ENCODE measurements around the gene MGRN1. TPM values are rescaled to one million over a fixed set of nuclear protein-coding genes. Genes with fewer than 3 reads are reported as not detected.

The MGRN1 gene
- total RNA-seq, 1 donor from 2014 or later: 124 TPM

DNA sequence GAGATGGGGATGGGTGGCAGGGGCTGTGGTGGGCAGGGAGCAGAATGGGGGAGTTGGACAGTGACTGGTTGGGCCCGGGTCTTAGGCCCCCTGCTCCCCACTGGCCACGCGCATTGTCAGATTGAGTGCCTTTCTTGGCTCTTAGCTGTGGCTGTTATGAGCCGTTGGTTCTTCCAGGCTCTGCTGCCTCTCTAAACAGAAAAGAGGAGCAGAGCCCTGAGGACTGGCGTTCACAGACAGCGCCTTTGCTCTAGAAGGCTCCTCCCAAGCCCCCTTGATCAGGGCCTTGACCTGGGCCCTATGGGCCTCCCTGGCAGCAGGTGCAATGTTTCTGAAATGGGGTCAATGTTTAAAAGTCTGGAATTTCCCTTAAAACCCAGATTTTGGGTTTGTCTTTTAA, 54.0 kb downstream of the MGRN1 start:
- Mint-ChIP-seq H3K27me3 (ENCODE audit: low read depth) (no peaks in the 10 kb centered on the region), H3K4me1 (ENCODE audit: low read depth) (peaks cover 20% of the 10 kb centered on the region), H3K27ac (peak overlapping the region; percentile 61), H3K9me3 (no peaks in the 10 kb centered on the region), H3K36me3 (ENCODE audit: low read depth) (peaks cover 36% of the 10 kb centered on the region), H3K4me3 (ENCODE audit: low read depth) (no peak overlapping the region)
- intact Hi-C loops (cut with micrococcal nuclease): loop anchor here (5.0 kb wide), 1 partner anchor 141 kb away; the partner anchor contains the start of gene CDIP1
- no peak for DNase-seq (ENCODE audit: low spot score)

DNA sequence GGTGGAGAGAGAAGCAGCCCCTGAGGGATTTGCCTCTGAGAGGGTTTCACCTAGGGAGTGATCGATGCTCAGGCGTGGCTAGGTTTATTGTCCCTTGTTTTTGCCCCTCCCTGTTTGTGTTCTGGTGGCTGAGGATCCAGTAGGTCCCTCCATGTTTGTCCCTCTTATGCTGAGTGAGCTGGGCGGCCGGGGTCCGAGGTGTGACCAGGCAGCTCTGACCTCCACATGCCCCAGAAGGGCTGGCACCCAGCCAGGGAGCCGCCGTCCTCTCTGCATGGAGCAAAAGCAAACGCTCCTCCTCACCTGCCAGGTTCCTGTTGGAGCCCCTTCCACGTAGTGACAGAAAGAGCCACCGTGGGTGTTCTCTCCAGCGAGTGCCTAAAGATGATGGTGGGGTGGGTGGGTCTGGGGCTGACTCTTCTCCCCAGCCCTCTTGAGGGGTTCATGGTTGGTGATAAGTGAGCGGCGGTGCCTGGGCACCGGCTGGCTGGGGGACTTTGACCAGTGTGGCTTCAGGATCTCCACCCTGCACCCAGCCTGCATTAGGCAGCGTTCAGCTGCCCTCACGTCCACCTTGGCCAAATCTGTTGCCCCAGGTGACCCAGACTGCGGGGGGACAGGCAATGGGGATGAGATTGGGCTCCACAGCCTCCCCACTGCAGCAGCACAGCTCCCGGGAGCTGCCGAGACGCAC, 54.7 kb downstream of the MGRN1 start:
- Mint-ChIP-seq H3K36me3 (ENCODE audit: low read depth) (peaks cover 34% of the 10 kb centered on the region), H3K4me1 (ENCODE audit: low read depth) (peaks cover 20% of the 10 kb centered on the region), H3K9me3 (no peaks in the 10 kb centered on the region), H3K27ac (peak overlapping the region; percentile 21), H3K4me3 (ENCODE audit: low read depth) (no peak overlapping the region), H3K27me3 (ENCODE audit: low read depth) (no peaks in the 10 kb centered on the region)
- DNase-seq (ENCODE audit: low spot score): no peak
- intact Hi-C loops (cut with micrococcal nuclease): loop anchor here (5.0 kb wide), 1 partner anchor 142 kb away; the partner anchor contains the start of gene CDIP1

DNA sequence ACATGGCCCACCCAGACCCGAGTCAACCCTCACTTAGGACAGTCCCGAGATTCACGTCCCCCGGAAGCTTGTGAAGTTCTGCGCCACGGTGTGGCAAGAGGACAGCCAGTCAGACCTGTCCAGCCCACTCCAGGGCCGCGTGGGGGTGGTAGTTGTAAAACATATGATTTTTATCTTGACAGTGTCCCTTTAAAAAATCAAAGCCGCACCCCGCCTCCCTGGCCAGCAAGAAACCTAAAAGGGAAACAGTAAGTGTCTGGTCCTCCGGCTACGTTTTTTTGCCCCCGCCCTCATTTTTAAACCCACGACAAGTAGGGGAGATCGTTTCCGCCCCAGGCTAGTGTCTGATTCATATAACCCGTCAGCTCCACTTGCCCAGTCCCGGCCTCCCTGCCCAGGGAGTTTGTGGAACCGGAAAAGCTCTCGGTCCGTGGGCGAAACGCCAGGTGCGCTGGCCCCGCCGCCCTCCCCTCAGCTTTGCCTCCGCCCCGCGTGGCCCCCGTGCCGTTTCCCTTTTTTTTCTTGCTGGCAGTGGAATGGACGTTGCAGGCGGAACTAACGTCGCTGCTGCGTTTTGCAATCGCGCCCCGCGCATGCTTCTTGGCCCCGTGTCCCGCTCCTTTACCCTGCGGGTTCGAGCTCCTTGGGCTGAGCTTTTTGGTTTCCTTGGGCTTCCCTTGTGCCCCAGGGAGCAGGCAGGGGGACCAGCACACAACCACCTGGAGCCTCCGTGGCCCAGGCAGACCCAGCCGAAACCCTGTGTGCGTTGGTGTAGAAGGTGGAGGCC, 55.4 kb downstream of the MGRN1 start:
- Mint-ChIP-seq H3K4me1 (ENCODE audit: low read depth) (peaks cover 20% of the 10 kb centered on the region), H3K9me3 (no peaks in the 10 kb centered on the region), H3K36me3 (ENCODE audit: low read depth) (peaks cover 37% of the 10 kb centered on the region), H3K27ac (peak overlapping the region; percentile 33), H3K27me3 (ENCODE audit: low read depth) (no peaks in the 10 kb centered on the region), H3K4me3 (ENCODE audit: low read depth) (no peak overlapping the region)
- no peak for DNase-seq (ENCODE audit: low spot score)
- intact Hi-C loops (cut with micrococcal nuclease): loop anchor here (5.0 kb wide), 1 partner anchor 143 kb away; the partner anchor contains the start of gene CDIP1

DNA sequence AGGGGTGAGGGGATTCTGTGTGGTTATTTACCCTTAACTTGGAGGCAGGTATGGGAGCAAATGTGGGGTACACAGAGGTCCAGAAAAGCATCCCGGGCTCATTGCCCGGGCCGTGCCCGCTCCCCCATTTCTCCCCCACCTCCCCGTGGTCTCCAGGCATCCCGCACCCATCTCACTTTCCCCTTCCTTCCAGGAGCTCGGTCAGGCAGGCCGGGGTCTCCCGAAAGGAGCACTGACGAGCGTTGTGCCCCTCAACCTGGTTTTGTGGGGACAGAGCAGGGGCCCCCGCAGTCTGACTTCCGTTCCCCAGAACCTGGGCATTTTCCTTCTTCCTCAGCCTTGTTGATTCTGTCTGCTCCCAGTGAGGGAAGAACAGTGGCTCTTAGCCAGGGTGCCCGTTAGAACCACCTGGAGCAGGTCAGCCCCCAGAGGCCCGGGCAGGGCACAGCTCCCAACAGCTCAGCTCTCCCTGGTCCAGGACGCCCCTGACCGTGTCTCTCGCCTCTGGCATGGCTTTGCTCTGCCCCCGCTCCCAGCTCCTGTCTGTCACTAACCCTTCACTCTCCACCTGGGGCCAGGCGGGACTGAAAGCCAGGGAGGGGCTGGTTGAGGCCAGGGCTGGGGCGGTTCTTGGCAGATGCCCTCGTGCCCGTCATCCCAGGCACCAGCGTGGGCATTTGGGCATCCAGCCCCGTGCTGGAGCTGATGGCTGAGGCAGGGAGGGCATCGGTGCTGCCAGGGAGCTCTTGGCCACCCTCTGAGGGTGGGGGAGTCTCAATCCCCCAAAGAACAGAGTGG, 56.2 kb downstream of the MGRN1 start:
- H3K4me3 Mint-ChIP-seq (ENCODE audit: low read depth): no peak overlapping the region

DNA sequence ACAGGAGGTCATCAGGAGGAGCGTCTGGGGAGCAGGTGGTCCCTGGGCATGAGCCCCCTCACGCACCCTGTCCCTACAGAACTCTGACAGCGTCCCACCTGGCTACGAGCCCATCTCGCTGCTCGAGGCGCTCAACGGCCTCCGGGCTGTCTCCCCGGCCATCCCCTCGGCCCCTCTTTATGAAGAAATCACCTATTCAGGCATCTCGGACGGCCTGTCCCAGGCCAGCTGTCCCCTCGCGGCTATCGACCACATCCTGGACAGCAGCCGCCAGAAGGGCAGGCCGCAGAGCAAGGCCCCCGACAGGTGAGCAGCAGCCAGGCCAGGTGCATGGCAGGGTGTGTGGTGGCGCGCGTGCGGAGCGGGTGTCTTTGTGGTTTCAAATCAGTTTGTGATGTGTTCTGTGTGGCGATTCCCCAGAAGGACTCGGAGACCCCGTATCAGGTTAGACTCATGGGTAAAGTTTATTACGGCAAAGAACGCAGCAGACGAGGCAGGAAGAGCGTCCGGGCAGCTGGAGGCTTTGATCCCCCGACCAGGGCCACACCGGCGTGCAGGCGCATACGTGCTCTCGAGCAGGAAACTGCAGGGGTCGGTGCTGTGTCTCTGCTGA, 57.0 kb downstream of the MGRN1 start:
- Mint-ChIP-seq H3K4me3 (ENCODE audit: low read depth) (no peak overlapping the region), H3K27me3 (ENCODE audit: low read depth) (no peaks in the 10 kb centered on the region), H3K27ac (no peak overlapping the region), H3K9me3 (no peaks in the 10 kb centered on the region), H3K4me1 (ENCODE audit: low read depth) (peaks cover 11% of the 10 kb centered on the region), H3K36me3 (ENCODE audit: low read depth) (peaks cover 42% of the 10 kb centered on the region)
- DNase-seq (ENCODE audit: low spot score): no peak
- intact Hi-C loops (cut with micrococcal nuclease): no loop called here

More for the DNA sequence above, 56.2 kb downstream of the MGRN1 start:
- H3K36me3 Mint-ChIP-seq (ENCODE audit: low read depth): peaks cover 41% of the 10 kb centered on the region
- peak overlapping the region; percentile 33 for H3K27ac Mint-ChIP-seq
- H3K4me1 Mint-ChIP-seq (ENCODE audit: low read depth): peaks cover 18% of the 10 kb centered on the region
- no peaks in the 10 kb centered on the region for H3K9me3 Mint-ChIP-seq
- intact Hi-C loops (cut with micrococcal nuclease): no loop called here
- no peaks in the 10 kb centered on the region for H3K27me3 Mint-ChIP-seq (ENCODE audit: low read depth)
- no peak for DNase-seq (ENCODE audit: low spot score)

DNA sequence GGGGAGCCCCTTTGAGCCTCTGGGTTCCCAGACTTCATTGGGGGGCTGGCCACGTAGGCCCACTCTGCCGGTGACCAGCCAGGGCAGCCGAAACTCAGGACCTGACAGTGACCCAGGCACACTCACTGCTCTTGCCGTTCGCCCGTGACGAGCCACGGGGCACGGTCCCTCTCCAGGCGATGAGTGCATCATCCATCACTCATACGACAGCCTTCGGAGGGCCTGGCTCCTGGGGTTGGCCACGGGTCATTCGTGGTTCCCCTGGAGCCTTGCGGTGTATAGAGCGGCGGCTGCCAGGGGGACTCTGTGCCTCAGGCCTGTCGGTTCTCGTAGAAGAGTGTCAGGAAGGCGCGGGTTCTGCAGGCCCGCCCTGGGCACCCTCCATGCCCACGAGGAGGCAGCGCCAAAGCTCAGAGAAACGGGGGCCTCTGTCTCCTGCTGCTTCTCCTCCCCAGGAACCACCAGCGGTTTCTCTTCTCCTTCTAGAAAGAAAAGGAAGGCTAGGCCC, 57.5 kb downstream of the MGRN1 start:
- DNase-seq (ENCODE audit: low spot score): no peak
- H3K27me3 Mint-ChIP-seq (ENCODE audit: low read depth): no peaks in the 10 kb centered on the region
- H3K36me3 Mint-ChIP-seq (ENCODE audit: low read depth): peaks cover 41% of the 10 kb centered on the region
- no peaks in the 10 kb centered on the region for H3K9me3 Mint-ChIP-seq
- no peak overlapping the region for H3K4me3 Mint-ChIP-seq (ENCODE audit: low read depth)
- no peak overlapping the region for H3K27ac Mint-ChIP-seq
- H3K4me1 Mint-ChIP-seq (ENCODE audit: low read depth): peaks cover 5% of the 10 kb centered on the region
- intact Hi-C loops (cut with micrococcal nuclease): no loop called here

- Mint-ChIP-seq H3K4me3 (ENCODE audit: low read depth) (no peak overlapping the region), H3K27me3 (ENCODE audit: low read depth) (no peaks in the 10 kb centered on the region), H3K27ac (no peak overlapping the region), H3K9me3 (no peaks in the 10 kb centered on the region), H3K36me3 (ENCODE audit: low read depth) (peaks cover 44% of the 10 kb centered on the region), H3K4me1 (ENCODE audit: low read depth) (peaks cover 5% of the 10 kb centered on the region)
- no peak for DNase-seq (ENCODE audit: low spot score)
- intact Hi-C loops (cut with micrococcal nuclease): no loop called here
These were observed 58.1 kb downstream of the MGRN1 start for GRCh38 chr16:4682616-4683254.

DNA sequence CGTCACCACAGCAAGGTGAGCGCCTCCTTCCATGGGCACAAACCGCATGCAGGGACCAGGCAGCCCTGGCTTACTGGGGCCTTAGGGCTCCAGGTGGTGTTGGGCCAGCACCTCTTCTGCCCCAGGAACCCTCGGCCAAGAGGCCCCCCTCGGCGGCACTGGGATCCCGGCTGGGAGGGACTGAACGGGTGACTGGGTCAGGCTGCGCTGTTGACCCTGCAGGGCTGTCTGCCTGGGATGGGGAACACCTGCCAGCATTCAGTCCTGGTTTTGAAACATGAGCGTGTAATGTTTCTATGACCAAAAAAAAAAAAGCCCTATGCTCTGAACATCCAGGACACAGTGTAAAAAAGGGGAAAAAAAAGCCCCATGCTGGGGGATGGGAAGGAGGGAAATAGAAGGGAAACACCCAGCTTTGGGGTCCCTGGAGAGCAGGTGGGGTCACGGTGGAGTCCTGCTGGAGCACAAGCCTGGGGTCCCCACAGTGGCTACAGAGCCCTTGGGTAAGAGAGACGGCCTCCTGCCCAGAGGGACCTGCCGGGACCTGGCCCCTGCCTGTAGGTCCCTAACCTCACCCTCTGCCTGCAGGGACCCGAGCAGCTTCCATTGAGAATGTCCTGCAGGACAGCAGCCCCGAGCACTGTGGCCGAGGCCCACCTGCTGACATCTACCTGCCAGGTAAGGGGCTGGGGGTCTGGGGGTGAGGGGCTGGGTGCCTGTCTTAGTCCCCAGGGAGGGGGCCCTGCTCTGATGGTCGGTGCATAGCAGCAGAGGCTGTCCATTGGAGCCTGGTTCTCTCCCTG, 58.8 kb downstream of the MGRN1 start:
- no peak overlapping the region for H3K27ac Mint-ChIP-seq
- peaks cover 38% of the 10 kb centered on the region for H3K36me3 Mint-ChIP-seq (ENCODE audit: low read depth)
- no peaks in the 10 kb centered on the region for H3K27me3 Mint-ChIP-seq (ENCODE audit: low read depth)
- no peak for DNase-seq (ENCODE audit: low spot score)
- H3K4me1 Mint-ChIP-seq (ENCODE audit: low read depth): no peaks in the 10 kb centered on the region
- intact Hi-C loops (cut with micrococcal nuclease): no loop called here
- H3K4me3 Mint-ChIP-seq (ENCODE audit: low read depth): no peak overlapping the region
- no peaks in the 10 kb centered on the region for H3K9me3 Mint-ChIP-seq

GRCh38 chr16:4684058-4684715, 59.6 kb downstream of the MGRN1 start:
- H3K9me3 Mint-ChIP-seq: no peaks in the 10 kb centered on the region
- no peak for DNase-seq (ENCODE audit: low spot score)
- intact Hi-C loops (cut with micrococcal nuclease): no loop called here
- no peak overlapping the region for H3K4me3 Mint-ChIP-seq (ENCODE audit: low read depth)
- H3K36me3 Mint-ChIP-seq (ENCODE audit: low read depth): peaks cover 37% of the 10 kb centered on the region
- no peaks in the 10 kb centered on the region for H3K4me1 Mint-ChIP-seq (ENCODE audit: low read depth)
- H3K27ac Mint-ChIP-seq: no peak overlapping the region
- no peaks in the 10 kb centered on the region for H3K27me3 Mint-ChIP-seq (ENCODE audit: low read depth)

- Mint-ChIP-seq H3K9me3 (no peaks in the 10 kb centered on the region), H3K36me3 (ENCODE audit: low read depth) (peaks cover 36% of the 10 kb centered on the region), H3K4me3 (ENCODE audit: low read depth) (no peak overlapping the region), H3K4me1 (ENCODE audit: low read depth) (no peaks in the 10 kb centered on the region), H3K27ac (no peak overlapping the region), H3K27me3 (ENCODE audit: low read depth) (no peaks in the 10 kb centered on the region)
- intact Hi-C loops (cut with micrococcal nuclease): no loop called here
- no peak for DNase-seq (ENCODE audit: low spot score)
These were observed 60.1 kb downstream of the MGRN1 start for GRCh38 chr16:4684763-4685162.

GRCh38 chr16:4685292-4685691, 60.7 kb downstream of the MGRN1 start:
- Mint-ChIP-seq H3K27ac (no peak overlapping the region), H3K4me3 (ENCODE audit: low read depth) (no peak overlapping the region), H3K4me1 (ENCODE audit: low read depth) (no peaks in the 10 kb centered on the region), H3K9me3 (no peaks in the 10 kb centered on the region), H3K27me3 (ENCODE audit: low read depth) (no peaks in the 10 kb centered on the region), H3K36me3 (ENCODE audit: low read depth) (peaks cover 31% of the 10 kb centered on the region)
- intact Hi-C loops (cut with micrococcal nuclease): no loop called here
- no peak for DNase-seq (ENCODE audit: low spot score)

All from activated T-helper 2 cell treated with anti-CD3 and anti-CD28 coated beads, Interferon-gamma antibody, Interleukin-2, Interleukin-4, amounts not matched to agents 10 μg/mL and 5 μg/mL and 100 μg/mL, durations not matched to agents 14 hours and 24 hours and 36 hours (primary cell).